ENCODE measurements around the gene ZNF593OS. TPM values are rescaled to one million over a fixed set of nuclear protein-coding genes. Genes with fewer than 3 reads are reported as not detected.

The ZNF593OS gene
- total and polyA plus RNA-seq, 10 of the 15 experiments (the other 5 are each of a cell fraction or from before 2014, with no cell fraction given) = 0.16 to 1.7 (median 0.59) TPM; not detected in 6

DNA sequence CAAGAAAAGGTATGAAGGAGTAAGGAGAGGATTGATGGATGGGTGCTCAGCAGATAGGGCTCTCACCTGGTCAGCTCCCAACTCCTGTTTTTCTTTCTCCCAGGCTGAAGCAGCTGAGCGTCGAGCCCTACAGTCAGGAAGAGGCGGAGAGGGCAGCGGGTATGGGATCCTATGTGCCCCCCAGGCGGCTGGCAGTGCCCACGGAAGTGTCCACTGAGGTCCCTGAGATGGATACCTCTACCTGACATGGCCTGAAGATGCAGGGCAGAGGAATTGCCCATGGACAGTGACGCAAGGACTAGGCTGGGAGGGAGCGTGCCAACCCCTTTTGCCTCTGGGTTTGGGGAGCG, 1.2 kb downstream of the ZNF593OS start:
- Histone ChIP-seq H3K36me3 (ENCODE audit: control insufficient read depth in 2 of 2, insufficient read depth in 2 of 2, low read length in 1 of 2) (no peaks in the 10 kb centered on the region; a peak in 1 of 4 replicates), H3K4me3 (peak overlapping the region; percentile 97), H3K27ac (ENCODE audit: control insufficient read depth, insufficient read depth) (peak overlapping the region; percentile 79), H2AFZ (ENCODE audit: control insufficient read depth, low read depth, low read length) (peak overlapping the region; percentile 72), H3K4me1 (ENCODE audit: control insufficient read depth, insufficient read depth, low read length) (peaks cover 7% of the 10 kb centered on the region), H3K27me3 (replicated peaks in 1 of 2; ENCODE audit: control insufficient read depth in 2 of 2, insufficient read depth in 2 of 2, low read length in 1 of 2) (no peaks in the 10 kb centered on the region), H3K79me2 (ENCODE audit: control insufficient read depth, insufficient read depth, low read length) (peaks cover 12% of the 10 kb centered on the region), H3K9me3 (replicated peaks; ENCODE audit: control insufficient read depth, insufficient read depth, low read length) (no peaks in the 10 kb centered on the region), H3K4me2 (ENCODE audit: control insufficient read depth, insufficient read depth) (peak overlapping the region; percentile 93), H3K9ac (ENCODE audit: control insufficient read depth, insufficient read depth, low read length) (peak overlapping the region; percentile 90), H4K20me1 (ENCODE audit: control insufficient read depth, insufficient read depth) (no peaks in the 10 kb centered on the region)
- in situ Hi-C loops (cut with MboI) (loop anchor here (5.0 kb wide), 1 partner anchor 152 kb away; no protein-coding TSS in a partner anchor), intact Hi-C loops (cut with micrococcal nuclease; ENCODE audit: unreplicated experiment) (no loop called here)
- TF ChIP-seq, protein P1, sequence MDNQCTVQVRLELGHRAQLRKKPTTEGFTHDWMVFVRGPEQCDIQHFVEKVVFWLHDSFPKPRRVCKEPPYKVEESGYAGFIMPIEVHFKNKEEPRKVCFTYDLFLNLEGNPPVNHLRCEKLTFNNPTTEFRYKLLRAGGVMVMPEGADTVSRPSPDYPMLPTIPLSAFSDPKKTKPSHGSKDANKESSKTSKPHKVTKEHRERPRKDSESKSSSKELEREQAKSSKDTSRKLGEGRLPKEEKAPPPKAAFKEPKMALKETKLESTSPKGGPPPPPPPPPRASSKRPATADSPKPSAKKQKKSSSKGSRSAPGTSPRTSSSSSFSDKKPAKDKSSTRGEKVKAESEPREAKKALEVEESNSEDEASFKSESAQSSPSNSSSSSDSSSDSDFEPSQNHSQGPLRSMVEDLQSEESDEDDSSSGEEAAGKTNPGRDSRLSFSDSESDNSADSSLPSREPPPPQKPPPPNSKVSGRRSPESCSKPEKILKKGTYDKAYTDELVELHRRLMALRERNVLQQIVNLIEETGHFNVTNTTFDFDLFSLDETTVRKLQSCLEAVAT (IDR thresholded peaks at IDR 0.05) = peak; percentile 82
- TF ChIP-seq ETV6 (conservative IDR thresholded peaks at IDR 0.05 in 1 of 2, IDR thresholded peaks at IDR 0.05 in 1 of 2; ENCODE audit: borderline replicate concordance in 1 of 2, low read depth in 1 of 2) = no peak
- ChIA-PET SMC1A (ENCODE audit: uncharacterized antibody, unreplicated experiment) (interaction anchor here (0.7 to 1.7 kb wide), 5 partner anchors 57 to 151 kb away, joined by 3 to 23 read pairs (median 5); partner anchors contain the start of genes CD52 and CEP85), CTCF (interaction anchor here (1.0 to 5.8 kb wide), 18 partner anchors 8 to 275 kb away, joined by 3 to 110 read pairs (median 4); partner anchors contain the start of genes CATSPER4, CEP85 and PAFAH2), POLR2A (interaction anchor here (0.6 to 2.0 kb wide), 4 partner anchors 8 to 64 kb away, joined by 3 to 11 read pairs (median 4); partner anchors contain the start of gene CEP85), RAD21 (ENCODE audit: unreplicated experiment) (interaction anchor here (0.9 to 2.8 kb wide), 6 partner anchors 8 to 208 kb away, joined by 3 to 44 read pairs (median 4); partner anchors contain the start of genes CD52 and CEP85)
- no peak for DNase-seq (ENCODE audit: low read depth, low spot score)
- ATAC-seq = 0 out of 3 replicates have a peak, but pooled peaks have one; percentile 2
- no peak for FAIRE-seq
- WGBS (ENCODE audit: insufficient coverage, insufficient replicate concordance, low lambda C conversion rate, missing lambda C conversion rate) = 50% methylated on average over 9 of the region's 9 CpGs
- BruUV-seq (replicated peaks) = TSS peak; percentile 95

Data from GM12878 (cell line).